Endometrium (tissue), 2 donors: ENCODE results near the gene MAP3K7CL.
A peak's percentile ranks its signal among the peaks of the same experiment; 100 is the strongest.

Source experiments
- FAIRE-seq: peaks from 2 replicates; lab custom pipeline; 2012; peaks lifted over from hg19 to GRCh38; lab: Jason Lieb, UNC
- donor health status: control.
- donor health status: control.

Gene MAP3K7CL

DNA sequence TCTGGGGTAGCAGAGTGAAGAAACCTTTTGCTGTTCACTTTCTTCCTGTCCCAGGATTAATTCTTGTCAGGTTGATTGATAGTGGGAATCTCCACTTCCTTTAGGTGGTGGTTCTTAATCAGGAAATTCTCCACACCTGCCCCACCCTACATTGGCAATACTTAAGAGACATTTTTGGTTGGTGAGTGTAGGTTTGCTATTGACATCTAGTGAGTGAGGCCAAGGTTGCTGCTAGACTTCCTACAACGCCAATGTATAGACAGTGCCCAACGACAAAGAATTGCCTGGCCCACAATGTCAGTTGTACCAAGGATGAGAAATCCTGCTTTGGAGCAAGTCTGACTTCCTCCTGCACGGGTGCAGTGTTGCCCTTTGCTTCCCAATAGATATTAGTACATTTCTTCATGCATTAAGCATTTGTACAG, 38.5 kb downstream of the MAP3K7CL start:
- no peak for FAIRE-seq

DNA sequence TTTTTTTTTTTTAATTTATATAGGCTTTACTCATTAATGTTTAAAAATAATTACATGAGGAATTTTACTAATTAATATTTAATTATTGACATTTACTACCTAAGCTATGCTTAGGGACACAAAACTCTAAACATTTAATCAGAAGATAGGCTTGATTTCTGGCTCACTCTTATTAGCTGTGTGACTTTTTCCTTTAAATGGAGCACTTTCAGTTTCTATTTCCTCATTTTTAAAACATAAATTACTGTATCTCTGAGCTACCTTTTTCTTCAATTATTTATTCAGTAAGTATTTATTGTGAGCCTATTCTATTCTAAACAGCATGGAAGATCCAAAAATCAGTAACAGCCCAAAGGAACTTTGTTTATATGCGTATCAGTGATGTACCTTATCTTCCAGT, 40.5 kb downstream of the MAP3K7CL start:
- no peak for FAIRE-seq

DNA sequence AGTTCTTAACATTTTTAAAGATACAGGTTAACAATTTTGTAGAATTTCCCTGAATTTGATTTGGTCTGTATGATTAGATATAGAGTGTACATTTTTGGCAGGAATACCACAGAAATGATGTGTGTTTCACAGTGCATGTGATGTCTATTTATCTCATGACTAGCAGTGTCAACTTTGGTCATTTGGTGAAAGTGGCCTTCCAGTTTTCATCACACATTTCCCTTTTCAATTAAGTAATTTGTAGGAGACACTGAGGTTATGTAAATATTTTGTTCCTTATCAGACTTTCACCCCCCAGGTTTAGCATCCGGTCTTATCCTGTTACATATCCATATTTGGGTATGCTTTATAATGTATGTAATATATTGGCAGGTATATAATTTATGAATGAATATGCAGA, 41.8 kb downstream of the MAP3K7CL start:
- no peak for FAIRE-seq

DNA sequence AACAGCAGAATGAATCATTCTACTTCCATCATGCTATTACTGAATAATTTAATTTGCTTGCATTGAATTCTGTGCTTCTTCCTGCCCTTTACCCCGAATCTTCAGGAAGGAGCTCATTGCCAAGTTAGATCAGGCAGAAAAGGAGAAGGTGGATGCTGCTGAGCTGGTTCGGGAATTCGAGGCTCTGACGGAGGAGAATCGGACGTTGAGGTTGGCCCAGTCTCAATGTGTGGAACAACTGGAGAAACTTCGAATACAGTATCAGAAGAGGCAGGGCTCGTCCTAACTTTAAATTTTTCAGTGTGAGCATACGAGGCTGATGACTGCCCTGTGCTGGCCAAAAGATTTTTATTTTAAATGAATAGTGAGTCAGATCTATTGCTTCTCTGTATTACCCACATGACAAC, 44.2 kb downstream of the MAP3K7CL start:
- no peak for FAIRE-seq

DNA sequence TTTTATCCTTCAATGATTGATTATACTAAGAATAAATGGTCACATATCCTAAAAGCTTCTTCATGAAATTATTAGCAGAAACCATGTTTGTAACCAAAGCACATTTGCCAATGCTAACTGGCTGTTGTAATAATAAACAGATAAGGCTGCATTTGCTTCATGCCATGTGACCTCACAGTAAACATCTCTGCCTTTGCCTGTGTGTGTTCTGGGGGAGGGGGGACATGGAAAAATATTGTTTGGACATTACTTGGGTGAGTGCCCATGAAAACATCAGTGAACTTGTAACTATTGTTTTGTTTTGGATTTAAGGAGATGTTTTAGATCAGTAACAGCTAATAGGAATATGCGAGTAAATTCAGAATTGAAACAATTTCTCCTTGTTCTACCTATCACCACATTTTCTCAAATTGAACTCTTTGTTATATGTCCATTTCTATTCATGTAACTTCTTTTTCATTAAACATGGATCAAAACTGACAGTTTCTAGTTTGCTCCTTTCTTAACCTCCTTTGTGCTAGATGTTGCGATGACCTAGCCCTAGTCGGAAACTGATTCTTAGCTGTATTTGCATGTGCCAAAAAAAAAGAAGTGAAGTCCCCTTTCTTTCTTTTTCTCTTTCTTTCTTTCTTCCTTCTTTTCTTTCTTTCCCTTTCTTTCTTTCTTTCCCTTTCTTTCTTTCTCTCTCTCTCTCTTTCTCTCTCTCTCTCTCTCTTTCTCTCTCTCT, 45.1 kb downstream of the MAP3K7CL start:
- peak; percentile 98 for FAIRE-seq

DNA sequence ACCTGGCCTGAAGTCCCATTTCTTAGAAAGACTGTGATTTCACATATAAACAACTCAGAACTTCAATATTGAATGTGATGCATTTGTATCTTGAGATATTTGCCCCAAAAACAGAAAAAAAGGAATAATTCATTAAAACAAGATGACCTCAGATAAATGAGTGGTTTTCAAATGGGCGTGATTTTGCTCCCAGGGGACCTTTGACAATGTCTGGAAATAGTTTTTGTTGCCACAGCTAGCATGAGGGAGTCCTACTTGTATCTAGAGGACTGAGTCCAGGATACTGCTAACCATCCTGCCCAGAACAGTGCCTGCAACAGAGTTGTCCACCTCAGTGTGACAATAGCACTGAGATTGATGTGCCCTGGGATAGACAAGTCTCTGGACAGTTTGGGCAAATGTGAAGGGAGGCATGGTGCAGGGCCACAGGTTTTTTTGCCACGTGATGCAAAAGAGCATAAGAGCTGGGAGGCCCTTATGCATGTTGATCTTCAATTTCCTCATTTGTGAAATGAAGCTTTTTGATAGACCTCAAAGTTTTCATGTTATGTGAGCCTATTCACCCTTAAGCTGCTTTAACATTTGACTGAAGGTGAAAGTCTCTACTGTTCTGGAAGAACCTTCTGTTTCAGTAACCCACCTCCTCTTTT, 46.2 kb downstream of the MAP3K7CL start:
- FAIRE-seq: no peak

DNA sequence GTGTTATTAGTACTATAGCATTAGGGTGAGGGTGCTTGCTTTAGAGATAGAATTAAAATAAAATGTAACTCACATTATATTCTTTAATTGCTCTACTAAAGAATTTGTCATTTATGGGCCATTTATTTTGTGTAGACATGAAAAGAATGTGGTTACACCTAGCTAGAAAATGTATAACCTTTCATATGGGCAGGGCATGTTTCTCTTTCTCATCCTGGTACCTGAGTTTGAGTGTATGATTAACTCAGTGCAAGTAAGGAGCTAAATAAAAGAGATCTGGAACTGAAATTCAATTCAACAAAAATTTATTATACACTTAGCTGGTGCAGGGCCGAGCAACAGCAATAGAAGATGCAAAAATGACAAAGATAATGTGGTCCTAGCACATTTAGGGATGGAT, 47.4 kb downstream of the MAP3K7CL start:
- FAIRE-seq: no peak

DNA sequence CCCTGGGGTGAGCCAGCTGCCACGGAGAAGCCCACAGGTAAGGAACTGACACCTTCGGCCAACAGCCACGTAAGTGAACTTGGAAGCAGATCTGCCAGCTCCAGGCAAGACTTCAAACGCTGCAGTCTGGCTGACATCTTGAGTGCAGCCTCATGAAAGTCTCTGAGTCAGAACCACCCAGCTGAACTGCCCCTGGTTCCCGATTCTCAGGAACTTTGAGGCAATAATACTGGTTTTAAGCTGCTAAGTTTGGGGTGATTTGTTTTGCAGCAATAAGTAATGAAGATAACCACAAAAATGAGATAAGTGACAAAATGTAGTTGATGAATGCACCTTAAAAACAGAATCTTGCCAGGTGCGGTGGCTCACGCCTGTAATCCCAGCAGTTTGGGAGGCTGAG, 48.5 kb downstream of the MAP3K7CL start:
- no peak for FAIRE-seq

DNA sequence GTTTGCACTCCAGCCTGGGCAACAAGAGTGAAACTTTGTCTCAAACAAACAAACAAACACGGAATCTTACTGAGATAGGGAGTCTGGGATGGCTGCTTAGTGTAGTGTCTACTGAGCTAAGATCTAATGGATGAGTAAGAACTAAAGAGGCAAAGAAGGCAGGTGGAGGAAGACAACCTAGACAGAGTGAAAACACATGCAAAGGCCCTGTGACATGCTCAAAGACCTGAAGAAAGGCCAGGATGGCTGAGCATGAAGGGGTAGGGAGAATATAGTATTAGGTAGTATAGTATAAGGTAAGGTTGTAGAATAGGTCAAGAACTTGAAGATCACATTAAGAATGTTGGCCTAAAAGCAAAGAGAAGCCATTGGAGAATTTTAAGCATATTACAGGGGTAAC, 49.1 kb downstream of the MAP3K7CL start:
- FAIRE-seq: no peak

DNA sequence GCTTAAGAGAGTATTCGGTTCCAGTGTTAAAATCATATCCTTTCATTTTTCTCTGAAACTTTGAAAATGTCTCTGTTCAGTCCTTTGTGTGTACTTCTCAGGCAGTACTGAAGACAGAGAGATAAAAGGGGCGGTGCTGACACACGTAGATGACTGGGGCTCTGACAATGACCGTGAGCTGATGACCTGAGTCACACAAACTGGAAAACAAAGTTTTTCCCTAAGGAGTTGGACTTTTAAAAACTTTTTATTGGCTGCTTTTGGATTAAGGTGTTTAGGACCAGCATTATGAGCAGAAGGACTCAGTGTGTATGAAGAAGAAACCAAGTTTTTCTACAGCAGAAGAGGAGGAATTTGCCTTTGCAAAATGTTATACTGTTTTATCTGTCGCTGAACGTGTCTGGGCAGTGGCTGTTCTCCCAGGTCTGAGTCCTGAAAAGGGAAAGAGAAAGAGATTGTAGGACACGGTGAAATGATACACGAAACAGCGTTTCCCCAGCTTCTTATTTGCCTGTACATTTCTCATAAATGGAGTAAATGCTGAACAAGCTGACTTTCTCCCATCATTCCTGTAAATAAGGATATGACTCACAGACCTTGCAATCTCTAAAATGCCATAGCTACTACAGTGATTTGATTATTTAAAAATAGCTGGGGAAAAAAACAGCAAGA, 51.5 kb downstream of the MAP3K7CL start:
- FAIRE-seq: peak; percentile 76

DNA sequence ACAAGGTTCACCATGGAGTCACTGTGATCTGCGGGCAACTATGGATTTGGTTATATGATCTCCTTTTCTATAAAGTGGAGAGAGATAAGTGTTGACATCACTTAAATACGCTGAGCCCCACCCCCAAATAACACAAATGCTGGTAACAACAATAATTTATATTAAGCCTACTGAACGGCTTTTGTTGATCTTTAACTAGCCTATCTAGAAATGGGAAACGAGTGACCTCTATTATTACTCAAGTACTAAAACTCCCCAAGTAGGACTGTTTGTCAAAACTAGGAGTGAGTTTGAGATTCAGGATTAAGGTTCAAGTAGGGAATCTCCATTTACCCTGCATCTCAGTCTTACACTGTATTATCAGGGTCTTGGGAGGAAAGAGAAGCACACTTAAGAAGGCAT, 52.2 kb downstream of the MAP3K7CL start:
- FAIRE-seq: no peak

DNA sequence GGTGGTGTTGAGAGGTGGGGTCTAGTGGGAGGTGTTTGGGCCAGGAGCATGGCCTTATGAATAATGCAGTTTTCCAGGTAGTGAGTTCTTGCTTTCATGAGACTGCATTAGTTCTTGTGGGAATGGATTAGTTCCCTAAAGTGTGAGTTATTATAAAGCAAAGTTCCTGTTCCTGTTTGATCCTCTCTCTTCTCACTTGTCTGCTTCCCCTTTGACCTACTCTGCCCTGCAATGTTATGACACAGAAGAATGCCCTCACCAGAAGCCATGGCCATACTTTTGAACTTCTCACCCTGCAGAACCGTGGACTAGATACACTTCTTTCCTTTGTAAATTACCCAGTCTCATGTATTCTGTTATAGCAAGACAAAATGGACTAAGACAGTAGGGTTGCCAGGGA, 53.6 kb downstream of the MAP3K7CL start:
- FAIRE-seq: no peak

DNA sequence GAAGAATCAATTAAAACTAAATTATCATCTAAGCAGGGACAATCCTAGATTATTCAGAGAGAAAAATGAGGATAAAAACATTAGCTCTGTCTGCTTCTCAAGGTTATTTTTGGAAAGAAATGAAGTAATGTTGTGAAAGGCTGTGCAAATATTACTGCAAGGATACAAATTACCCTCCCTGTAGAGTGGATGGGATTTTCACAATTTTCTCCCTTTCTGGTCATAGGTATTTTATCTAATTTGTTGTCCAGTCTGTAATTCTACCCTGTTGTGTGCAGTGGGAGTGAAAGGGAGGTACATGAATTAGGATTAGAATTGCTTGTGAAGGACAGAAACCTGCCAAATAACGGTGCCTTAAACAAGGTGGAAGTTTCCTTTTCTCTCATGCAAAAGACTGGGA, 54.7 kb downstream of the MAP3K7CL start:
- no peak for FAIRE-seq

DNA sequence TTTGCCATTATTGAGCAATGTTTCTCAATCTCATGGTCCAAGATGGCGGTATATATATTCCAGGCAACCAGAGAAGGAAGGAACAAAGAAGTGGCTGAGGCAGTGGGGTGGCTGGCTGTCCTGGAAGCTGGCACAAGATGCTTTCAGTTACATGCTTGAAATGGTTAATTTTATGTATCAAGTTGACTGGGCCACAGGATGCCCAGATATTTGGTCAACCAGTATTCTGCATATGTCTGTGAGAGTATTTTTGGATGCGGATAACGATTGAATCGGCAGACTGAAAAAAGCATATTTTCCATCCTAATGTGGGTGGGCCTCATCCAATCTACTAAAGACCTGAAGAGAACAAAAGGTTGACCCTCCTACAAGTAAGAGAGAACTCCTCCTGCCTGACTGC, 55.2 kb downstream of the MAP3K7CL start:
- no peak for FAIRE-seq

DNA sequence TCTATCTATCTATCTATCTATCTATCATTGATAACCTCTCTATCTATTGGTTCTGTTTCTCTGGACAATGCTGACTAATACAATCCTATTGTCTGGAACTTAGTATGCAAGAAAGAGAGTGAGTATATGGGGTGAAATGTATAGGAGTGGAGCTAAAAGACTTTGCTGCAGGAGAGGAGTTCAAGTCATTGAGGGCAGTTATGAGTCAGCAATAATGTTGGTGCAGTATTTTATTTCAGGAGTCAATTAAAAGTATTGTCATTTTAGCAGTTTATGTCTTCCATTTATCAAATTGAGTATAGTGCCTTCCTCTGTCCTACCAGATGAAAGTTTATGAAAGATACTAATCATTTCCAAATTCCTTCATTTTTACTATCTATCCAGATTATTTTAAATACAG, 55.8 kb downstream of the MAP3K7CL start:
- FAIRE-seq: no peak

DNA sequence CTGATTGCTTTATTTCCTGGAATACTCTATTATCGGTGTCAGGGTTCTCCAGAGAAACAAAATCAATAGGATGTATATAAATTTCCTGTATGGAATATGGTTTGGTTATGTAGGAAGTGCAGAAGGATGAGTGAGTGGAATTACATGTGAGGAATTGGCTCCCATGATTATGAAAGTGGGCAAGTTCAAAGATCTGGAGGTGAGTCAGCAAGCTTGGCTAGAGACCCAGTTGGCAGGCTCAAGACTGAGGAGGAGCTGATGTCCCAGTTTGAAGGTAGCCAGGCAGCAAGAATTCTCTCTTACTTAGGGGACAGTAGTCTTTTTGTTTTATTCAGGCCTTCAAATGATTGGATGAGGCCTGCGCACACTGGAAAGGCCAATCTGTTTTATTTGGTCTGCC, 57.5 kb downstream of the MAP3K7CL start:
- no peak for FAIRE-seq

DNA sequence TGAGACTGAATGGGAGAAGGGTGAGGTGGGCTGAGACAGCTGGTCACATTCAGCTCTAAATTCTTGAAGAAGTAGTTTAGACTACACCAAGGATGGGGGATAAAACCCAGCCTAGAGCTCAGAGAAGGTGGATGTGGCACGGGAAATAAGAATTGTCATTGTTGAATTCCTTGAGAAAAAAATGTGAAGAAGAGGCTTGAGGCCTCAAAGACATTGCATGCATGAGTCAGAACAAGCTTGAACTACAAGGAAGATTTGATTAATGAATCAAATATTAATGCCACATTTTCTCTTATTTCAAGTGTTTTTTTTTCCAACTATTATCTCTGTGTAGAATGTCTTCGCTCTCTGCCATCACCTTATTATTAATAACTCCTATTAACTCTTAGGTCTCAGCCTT, 58.9 kb downstream of the MAP3K7CL start:
- no peak for FAIRE-seq

DNA sequence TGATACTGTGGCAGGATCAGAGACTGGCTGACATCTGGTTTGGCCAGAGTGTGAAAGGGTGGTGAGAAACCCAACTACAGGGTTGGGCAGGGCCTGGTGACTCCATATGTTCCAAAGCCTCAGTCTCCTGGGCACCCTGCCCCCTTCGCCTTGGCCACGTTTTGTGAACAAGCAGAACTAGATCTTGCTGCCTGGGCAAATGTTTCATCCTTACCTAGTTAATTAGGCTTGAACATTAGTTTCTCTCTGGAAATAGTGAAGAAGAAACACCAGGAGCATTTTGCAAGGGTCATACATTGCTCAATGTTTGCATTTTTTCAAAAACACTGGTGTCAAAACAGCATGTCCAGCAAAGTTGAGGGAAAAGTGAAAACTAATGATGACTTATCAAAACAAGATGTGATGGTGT, 60.5 kb downstream of the MAP3K7CL start:
- no peak for FAIRE-seq

DNA sequence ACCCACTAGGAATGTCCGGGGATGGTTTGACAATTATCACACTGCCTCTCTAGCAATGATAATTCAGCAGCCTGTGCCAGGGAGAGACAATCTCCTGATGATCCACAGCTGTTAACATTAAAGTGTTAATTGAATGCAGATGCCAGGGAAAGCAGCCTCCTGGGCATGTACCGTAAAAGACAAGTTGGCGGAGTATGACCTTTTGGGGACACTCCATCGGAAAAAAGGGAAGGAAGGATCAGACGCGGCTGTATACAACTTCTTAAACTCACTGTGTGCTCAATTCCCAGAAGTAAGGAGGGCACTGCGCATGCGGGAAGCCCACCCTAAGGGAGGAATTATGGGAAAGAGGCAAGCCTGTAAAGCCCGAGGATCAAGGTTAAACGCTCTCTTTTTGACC, 62.6 kb downstream of the MAP3K7CL start:
- no peak for FAIRE-seq

DNA sequence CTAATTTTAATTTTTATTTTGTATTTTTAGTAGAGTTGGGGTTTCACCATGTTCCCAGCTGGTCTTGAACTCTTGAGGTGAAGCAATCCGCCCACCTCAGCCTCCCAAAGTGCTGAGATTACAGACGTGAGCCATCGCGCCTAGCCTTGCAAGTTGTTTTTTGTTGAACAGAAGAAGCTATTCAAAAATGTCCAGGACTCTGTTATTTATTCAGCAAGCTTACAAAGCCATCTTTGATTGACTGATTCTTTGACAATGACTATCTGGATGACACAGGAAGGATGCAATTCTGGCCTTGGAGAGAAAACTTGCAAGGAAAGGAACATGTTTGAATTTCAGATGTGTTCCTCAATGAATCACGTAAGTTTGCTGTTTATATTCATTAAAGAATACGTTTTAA, 63.5 kb downstream of the MAP3K7CL start:
- FAIRE-seq: no peak

DNA sequence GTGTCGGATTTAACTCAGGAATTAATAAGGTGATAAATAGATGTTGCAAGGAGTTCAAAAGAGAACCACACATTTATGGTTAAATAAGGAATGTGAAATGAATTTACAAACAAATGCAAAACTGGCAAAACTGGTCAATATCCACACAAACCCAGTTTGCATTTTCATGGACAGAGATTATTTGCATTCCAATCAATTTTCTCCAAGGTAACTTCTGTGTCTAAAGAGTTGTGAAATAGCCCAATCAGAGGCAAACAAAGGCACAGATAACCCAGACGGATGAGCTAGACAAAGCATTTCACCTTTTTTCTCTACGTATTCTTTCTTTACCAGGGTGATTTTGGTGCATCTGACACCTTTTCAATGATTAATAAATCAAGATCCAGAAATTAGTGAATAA, 63.9 kb downstream of the MAP3K7CL start:
- no peak for FAIRE-seq

DNA sequence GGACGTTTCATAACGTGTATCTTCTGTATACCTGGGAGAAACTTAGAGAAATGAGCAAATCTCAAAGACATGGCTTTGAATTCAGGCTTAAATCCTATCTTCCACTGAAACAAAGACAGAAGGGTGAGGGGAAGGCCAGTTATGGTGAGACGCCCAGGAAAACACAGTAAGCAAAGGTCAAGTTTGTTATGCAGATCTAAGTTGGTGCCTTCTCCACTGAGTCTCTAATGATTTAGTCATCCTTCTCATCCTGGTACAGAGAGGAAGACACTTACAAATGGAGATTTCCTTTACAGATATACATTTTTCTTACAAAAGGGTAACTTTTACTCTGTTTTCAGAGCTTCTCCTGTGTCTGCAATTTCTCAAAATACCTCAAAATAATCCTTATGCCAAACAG, 64.4 kb downstream of the MAP3K7CL start:
- no peak for FAIRE-seq

DNA sequence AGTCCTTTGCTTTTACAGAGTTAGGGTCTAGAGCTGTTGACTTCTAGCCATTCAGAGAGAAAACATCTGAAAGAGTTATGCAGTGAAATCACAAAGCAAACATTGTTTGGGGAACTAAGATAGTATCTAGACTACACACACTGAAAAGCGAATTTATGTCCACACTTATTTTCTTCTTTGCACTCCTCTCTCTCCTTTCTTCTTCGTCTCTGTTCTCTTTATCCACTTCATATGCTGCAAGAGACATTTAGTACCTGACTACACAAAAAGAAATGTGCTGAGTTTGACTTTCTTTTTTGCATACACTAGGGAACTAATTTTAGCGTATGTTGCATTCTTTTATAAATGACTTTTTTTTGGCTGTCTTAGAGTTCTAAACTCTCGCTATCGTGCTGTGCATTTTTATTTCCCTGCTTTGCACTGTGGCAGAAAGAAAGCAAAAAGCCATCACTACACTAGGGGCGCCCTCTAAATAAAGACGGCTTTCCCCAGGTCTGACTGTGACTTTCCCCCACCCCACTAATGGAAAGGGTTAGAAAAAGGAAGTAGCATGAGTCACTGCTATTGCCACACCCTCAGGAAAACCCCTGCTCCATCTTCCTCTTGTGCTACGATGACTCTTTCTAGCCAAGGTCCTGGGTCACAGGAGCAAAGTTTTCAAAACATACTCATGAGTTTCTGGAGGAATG, 65.7 kb downstream of the MAP3K7CL start:
- FAIRE-seq: peak; percentile 65
